K562 (cell line): ENCODE results near the gene NTF4. TPM values are rescaled to one million over a fixed set of nuclear protein-coding genes. Genes with fewer than 3 reads are reported as not detected.
A peak's percentile ranks its signal among the peaks of the same experiment; 100 is the strongest.

ENCODE experiments used
- CBFB ChIP-seq: sonication (generic); formaldehyde crosslinking; IDR thresholded peaks from 2 replicates; pipeline ENCODE4 v1.4.0; 2020; ENCODE audit warnings: mild to moderate bottlenecking, missing genetic modification reagents
- DACH1 ChIP-seq: fragments of 450-650 bp; IDR thresholded peaks from 2 replicates; pipeline ENCODE4 v1.6.1; 2018; ENCODE audit not compliant: partially characterized antibody
- ESRRA ChIP-seq: fragments of 450-650 bp; IDR thresholded peaks from 2 replicates; pipeline ENCODE4 v1.6.1; 2014; ENCODE audit warnings: low read depth, mild to moderate bottlenecking, moderate library complexity, borderline replicate concordance
- FOXO4 ChIP-seq: fragments of 450-650 bp; formaldehyde crosslinking; IDR thresholded peaks from 2 replicates; pipeline ENCODE4 v1.4.0; 2020; ENCODE audit warnings: mild to moderate bottlenecking, moderate library complexity
- FUS ChIP-seq: fragments of 200-400 bp; formaldehyde crosslinking; optimal IDR thresholded peaks from 2 replicates; pipeline ENCODE3; 2017; ENCODE audit warnings: low read depth, low read length
- GABPB2 ChIP-seq: fragments of 250-450 bp; sonication (Bioruptor Pico); conservative IDR thresholded peaks from 2 replicates; pipeline ENCODE4 v1.5.1; 2021; ENCODE audit warnings: mild to moderate bottlenecking
- HLTF ChIP-seq: fragments of 450-650 bp; IDR thresholded peaks from 2 replicates; pipeline ENCODE4 v1.6.1; 2016
- NR2F6 ChIP-seq: fragments of 450-650 bp; formaldehyde crosslinking; IDR thresholded peaks from 2 replicates; pipeline ENCODE4 v1.4.0; 2020; ENCODE audit warnings: mild to moderate bottlenecking
- PHB ChIP-seq: fragments of 250-450 bp; sonication (Bioruptor Pico); IDR thresholded peaks from 2 replicates; pipeline ENCODE4 v1.5.0; 2021
- PHB2 ChIP-seq: fragments of 450-650 bp; IDR thresholded peaks from 2 replicates; pipeline ENCODE4 v1.6.1; 2017; ENCODE audit warnings: low read depth
- SAFB ChIP-seq: fragments of 200-400 bp; formaldehyde crosslinking; IDR thresholded peaks from 2 replicates; pipeline ENCODE4 v1.6.1; 2017; ENCODE audit warnings: low read depth, low read length, borderline replicate concordance
- ZNF12 ChIP-seq: sonication (generic); formaldehyde crosslinking; IDR thresholded peaks from 2 replicates; pipeline ENCODE4 v1.4.0; 2020; ENCODE audit warnings: mild to moderate bottlenecking, missing genetic modification reagents
- ZNF239 ChIP-seq: fragments of 250-450 bp; sonication (Bioruptor Pico); IDR thresholded peaks from 2 replicates; pipeline ENCODE4 v1.4.0; 2020; ENCODE audit warnings: mild to moderate bottlenecking
- ZNF280A ChIP-seq: fragments of 450-650 bp; IDR thresholded peaks from 2 replicates; pipeline ENCODE4 v1.6.1; 2018; ENCODE audit warnings: mild to moderate bottlenecking, low read depth; ENCODE audit not compliant: partially characterized antibody
- polyA plus RNA-seq, 8 experiments: library from polyadenylated mRNA; depleted of rRNA in 4 of 8; stranded (reverse) in 5 of 8; unstranded in 3 of 8; fragments of >200 nt; fragmentation: Nextera tagmentation in 2 of 8; fragmentation: Illumina TruSeq in 1 of 8; extraction: Ambion mirVana in 2 of 8; extraction: Trizol in 1 of 8; gene quantifications; 2 replicates each; pipeline versions ENCODE4 v1.2.1 to v1.2.3, GENCODE V29; 2011 to 2014; ENCODE audit warnings: inconsistent platforms in 1 of 8, missing spikeins in 1 of 8
- total RNA-seq, 7 experiments: library from RNA; depleted of rRNA in 6 of 7; stranded (reverse); fragments of >200 nt in 6 of 7; fragmentation: Illumina TruSeq in 2 of 7; extraction: Trizol in 2 of 7; gene quantifications; 2 replicates each; pipeline versions ENCODE4 v1.2.1 to v1.2.3, GENCODE V29; 2011 to 2021; ENCODE audit warnings: low replicate concordance in 1 of 7
- TF ChIP-seq, protein P1 (sequence below): fragments of 200-800 bp; sonication (Bioruptor generic); IDR thresholded peaks from 2 replicates; pipeline ENCODE4 v1.6.1; 2017; ENCODE audit warnings: missing genetic modification characterization, missing compliant biosample characterization
- TF ChIP-seq, protein P2 (sequence below): sonication (generic); formaldehyde crosslinking; IDR thresholded peaks from 2 replicates; pipeline ENCODE4 v1.8.0; 2022; ENCODE audit warnings: mild to moderate bottlenecking, low read depth, missing genetic modification reagents
- TF ChIP-seq, protein P3 (sequence below): fragments of 450-650 bp; IDR thresholded peaks from 2 replicates; pipeline ENCODE4 v1.6.1; 2016; ENCODE audit warnings: missing biosample characterization, missing genetic modification characterization
- TF ChIP-seq, protein P4 (sequence below): fragments of 250-450 bp; sonication (Bioruptor Pico); IDR thresholded peaks from 2 replicates; pipeline ENCODE4 v1.5.0; 2021; ENCODE audit warnings: mild to moderate bottlenecking, moderate library complexity

The NTF4 gene
- total and polyA plus RNA-seq, 9 of the 15 experiments (the other 6 are each of a cell fraction or from before 2014, with no cell fraction given): not detected

GRCh38 chr19:49073514-49074378 is 9.1 kb upstream of the NTF4 start (continued):
- TF ChIP-seq GABPB2 (CRISPR knock-in tag) (no peak), FOXO4 (CRISPR knock-in tag) (no peak), FUS (no peak), NR2F6 (CRISPR knock-in tag) (no peak), CBFB (CRISPR knock-in tag) (no peak), HLTF (peak; percentile 83), DACH1 (no peak), SAFB (no peak), ZNF12 (CRISPR knock-in tag) (no peak), ESRRA (peak; percentile 62; the same call in 1 of the 2 replicates), ZNF280A (no peak), ZNF239 (CRISPR knock-in tag) (no peak), PHB2 (peak; percentile 50; the same call in 1 of the 2 replicates), PHB (CRISPR knock-in tag) (no peak)
- TF ChIP-seq, protein P1, sequence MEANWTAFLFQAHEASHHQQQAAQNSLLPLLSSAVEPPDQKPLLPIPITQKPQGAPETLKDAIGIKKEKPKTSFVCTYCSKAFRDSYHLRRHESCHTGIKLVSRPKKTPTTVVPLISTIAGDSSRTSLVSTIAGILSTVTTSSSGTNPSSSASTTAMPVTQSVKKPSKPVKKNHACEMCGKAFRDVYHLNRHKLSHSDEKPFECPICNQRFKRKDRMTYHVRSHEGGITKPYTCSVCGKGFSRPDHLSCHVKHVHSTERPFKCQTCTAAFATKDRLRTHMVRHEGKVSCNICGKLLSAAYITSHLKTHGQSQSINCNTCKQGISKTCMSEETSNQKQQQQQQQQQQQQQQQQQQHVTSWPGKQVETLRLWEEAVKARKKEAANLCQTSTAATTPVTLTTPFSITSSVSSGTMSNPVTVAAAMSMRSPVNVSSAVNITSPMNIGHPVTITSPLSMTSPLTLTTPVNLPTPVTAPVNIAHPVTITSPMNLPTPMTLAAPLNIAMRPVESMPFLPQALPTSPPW (CRISPR knock-in tag): peak; percentile 69
- TF ChIP-seq, protein P2, sequence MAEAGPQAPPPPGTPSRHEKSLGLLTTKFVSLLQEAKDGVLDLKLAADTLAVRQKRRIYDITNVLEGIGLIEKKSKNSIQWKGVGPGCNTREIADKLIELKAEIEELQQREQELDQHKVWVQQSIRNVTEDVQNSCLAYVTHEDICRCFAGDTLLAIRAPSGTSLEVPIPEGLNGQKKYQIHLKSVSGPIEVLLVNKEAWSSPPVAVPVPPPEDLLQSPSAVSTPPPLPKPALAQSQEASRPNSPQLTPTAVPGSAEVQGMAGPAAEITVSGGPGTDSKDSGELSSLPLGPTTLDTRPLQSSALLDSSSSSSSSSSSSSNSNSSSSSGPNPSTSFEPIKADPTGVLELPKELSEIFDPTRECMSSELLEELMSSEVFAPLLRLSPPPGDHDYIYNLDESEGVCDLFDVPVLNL (CRISPR knock-in tag): no peak
- TF ChIP-seq, protein P3, sequence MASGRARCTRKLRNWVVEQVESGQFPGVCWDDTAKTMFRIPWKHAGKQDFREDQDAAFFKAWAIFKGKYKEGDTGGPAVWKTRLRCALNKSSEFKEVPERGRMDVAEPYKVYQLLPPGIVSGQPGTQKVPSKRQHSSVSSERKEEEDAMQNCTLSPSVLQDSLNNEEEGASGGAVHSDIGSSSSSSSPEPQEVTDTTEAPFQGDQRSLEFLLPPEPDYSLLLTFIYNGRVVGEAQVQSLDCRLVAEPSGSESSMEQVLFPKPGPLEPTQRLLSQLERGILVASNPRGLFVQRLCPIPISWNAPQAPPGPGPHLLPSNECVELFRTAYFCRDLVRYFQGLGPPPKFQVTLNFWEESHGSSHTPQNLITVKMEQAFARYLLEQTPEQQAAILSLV: no peak
- TF ChIP-seq, protein P4, sequence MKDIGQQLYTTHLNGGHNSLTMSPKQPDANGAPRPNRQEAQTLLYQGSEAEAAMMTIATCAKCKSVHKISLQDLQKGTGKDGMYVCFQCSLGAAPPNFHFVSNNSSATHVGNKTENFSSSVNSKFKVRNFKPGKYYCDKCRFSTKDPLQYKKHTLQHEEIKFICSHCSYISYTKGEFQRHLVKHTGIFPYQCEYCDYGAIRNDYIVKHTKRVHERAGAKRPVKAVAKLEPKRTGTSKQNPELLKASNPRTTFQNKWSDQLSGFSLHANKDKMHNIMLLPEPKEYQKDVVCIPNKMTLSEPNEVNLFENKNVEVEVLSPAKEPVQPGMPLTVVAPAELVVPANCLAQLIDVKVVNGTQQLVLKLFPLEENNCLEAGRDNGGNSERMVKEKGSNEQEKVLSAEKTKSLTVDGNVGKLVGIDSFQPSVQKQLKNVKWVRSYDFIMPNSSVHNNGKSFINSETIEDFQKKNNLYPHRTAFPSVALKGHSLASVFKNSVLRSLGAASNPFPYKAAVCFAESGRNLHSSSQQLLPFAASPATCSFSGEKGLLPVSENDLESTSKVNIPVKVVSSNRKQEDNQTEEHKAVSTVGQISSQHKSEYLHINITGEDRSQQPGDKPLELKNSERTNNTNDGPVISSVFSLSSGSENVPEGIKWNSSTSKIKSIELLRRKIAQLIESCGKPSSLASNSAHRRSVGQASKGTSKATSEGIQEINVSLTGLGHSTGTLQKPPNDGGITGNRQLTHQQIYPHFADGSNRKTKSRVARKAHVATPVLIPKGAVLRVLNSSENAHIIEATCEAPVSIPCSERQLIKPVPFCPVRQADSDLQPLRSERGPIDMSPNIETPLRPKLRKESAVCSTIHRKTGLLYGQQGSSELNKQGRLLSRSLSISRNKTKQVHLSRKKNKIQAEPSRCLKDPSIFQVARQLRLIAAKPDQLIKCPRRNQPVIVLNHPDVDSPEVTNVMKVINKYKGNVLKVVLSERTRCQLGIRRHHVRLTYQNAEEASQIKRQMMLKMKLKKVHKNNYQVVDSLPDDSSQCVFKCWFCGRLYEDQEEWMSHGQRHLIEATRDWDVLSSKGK (CRISPR knock-in tag): no peak
